GM18517 (cell line): Measurements from ENCODE around the gene MAP2K7.
"Not testable (repeated sequence)": the region's sequence is repeated elsewhere in the genome, so short reads cannot be mapped to it uniquely, and the experiment has no call there.

Experiments used
- ATAC-seq: cut with Tn5 transposase; IDR thresholded peaks from one replicate; pipeline ENCODE4 v1.9.1; 2021; ENCODE audit warnings: mild to moderate bottlenecking, moderate library complexity; ENCODE audit not compliant: unreplicated experiment

The MAP2K7 gene

GRCh38 chr19:7959211-7959610 lies 55.5 kb downstream of the MAP2K7 start:
- ATAC-seq, result no peak

- not testable (repeated sequence) for ATAC-seq
These were observed 57.4 kb downstream of the MAP2K7 start for GRCh38 chr19:7961082-7961481.

- ATAC-seq, result no peak
These were observed 58.4 kb downstream of the MAP2K7 start for GRCh38 chr19:7961920-7962626.

GRCh38 chr19:7962644-7963268 lies 59.1 kb downstream of the MAP2K7 start:
- ATAC-seq, result no peak

GRCh38 chr19:7963566-7963965 lies 59.9 kb downstream of the MAP2K7 start:
- no peak for ATAC-seq
